IPS DF 6.9 (cell line): ENCODE measurements around the gene CMTR2.
"Not testable (repeated sequence)": the region's sequence is repeated elsewhere in the genome, so short reads cannot be mapped to it uniquely, and the experiment has no call there.

Experiments
- DNase-seq: peaks from one replicate; pipeline ENCODE4 v3.0.0-alpha.2; 2013; ENCODE audit warnings: low read depth, low spot score
- H3K27ac ChIP-seq: one replicate; pipeline ENCODE4 v1.5.1; 2013; ENCODE audit warnings: low read length, control low read depth
- H3K27me3 ChIP-seq: 2 replicates; pipeline ENCODE4 v1.6.1; 2013; ENCODE audit warnings: mild to moderate bottlenecking, low read length; ENCODE audit not compliant: control insufficient read depth, insufficient read depth
- H3K36me3 ChIP-seq: 2 replicates; pipeline ENCODE4 v1.6.1; 2013; ENCODE audit warnings: low read length; ENCODE audit not compliant: control insufficient read depth, insufficient read depth
- H3K4me1 ChIP-seq: 2 replicates; pipeline ENCODE4 v1.6.1; 2013; ENCODE audit warnings: low read length; ENCODE audit not compliant: control insufficient read depth, insufficient read depth
- H3K4me3 ChIP-seq: 2 replicates; pipeline ENCODE4 v1.5.1; 2013; ENCODE audit warnings: mild to moderate bottlenecking, low read length
- H3K9me3 ChIP-seq: 2 replicates; pipeline ENCODE4 v1.6.1; 2013; ENCODE audit warnings: low read length, inconsistent platforms; ENCODE audit not compliant: control insufficient read depth, insufficient read depth
- WGBS: extraction: QIAGEN DNeasy Blood & Tissue Kit; methylation state at CpG from one replicate; pipeline ENCODE4 v1.1.7; 2013; ENCODE audit warnings: mixed read lengths, missing lambda C conversion rate; ENCODE audit not compliant: insufficient read length, insufficient coverage; 5-methylcytosine and 5-hydroxymethylcytosine counted together

The CMTR2 gene

GRCh38 chr16:71288890-71289731 lies at the start of gene CMTR2:
TSS of gene CMTR2 (minus strand) at chr16:71289402. CDS start at chr16:71285920, 3,482 bp downstream.
- H3K36me3 ChIP-seq, result peaks cover 7% of the 10 kb centered on the region; the same call in 1 of the 2 replicates
- 0 out of 2 replicates have a peak, but pooled peaks cover 3% of the 10 kb centered on the region for H3K4me1 ChIP-seq
- H3K4me3 ChIP-seq, result peak within 1 kb of the TSS; percentile 81
- no CpG with 5 or more reads among the region's 60 CpGs for WGBS
- H3K9me3 ChIP-seq, result no peaks in the 10 kb centered on the region
- peak; percentile 94 for DNase-seq
- no peak within 1 kb of the TSS for H3K27ac ChIP-seq
- no peaks in the 10 kb centered on the region for H3K27me3 ChIP-seq

DNA sequence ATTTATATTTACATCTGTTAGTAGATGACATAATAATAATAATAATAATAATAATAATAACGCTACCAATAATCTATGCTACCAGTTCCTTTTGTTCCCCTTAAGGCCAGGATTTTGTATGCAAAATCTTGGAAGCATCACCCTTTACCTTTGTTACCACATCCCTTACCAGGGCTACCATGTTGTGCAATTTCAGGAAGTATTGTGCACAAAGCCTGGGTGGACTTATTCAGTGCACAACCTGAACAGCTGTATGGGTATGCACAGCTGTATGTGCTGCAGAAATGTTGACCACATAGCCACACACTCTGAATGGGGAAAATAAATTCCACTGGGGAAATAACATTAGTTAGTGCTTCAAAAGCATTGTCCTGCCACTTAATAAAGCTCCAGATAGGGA lies 49.4 kb upstream of the CMTR2 start:
- Histone ChIP-seq H3K27ac (no peak overlapping the region), H3K4me3 (no peak overlapping the region), H3K4me1 (no peaks in the 10 kb centered on the region), H3K27me3 (no peaks in the 10 kb centered on the region), H3K36me3 (no peaks in the 10 kb centered on the region), H3K9me3 (no peaks in the 10 kb centered on the region)
- WGBS, result no CpG with 5 or more reads among the region's 1 CpG
- no peak for DNase-seq

DNA sequence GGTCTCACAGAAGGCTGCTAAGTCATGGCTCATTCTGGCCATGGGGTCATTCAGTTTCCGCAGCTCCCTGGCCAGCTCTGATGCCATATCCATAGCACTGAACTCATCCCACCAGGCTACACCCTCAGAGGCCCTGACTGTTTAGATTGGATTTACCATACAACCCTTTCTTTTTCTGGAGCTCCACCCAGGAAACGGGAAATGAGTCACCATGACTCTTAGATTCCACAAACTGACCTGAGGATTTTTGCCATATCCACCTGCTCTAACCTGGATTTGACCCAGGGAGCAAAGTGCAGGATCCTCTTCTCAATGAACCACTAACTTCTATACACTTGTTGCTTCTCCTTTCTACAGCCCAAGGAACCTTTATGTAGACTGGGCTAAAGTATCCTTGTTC lies 49.0 kb upstream of the CMTR2 start:
- Histone ChIP-seq H3K27ac (no peak overlapping the region), H3K9me3 (no peaks in the 10 kb centered on the region), H3K4me1 (no peaks in the 10 kb centered on the region), H3K27me3 (no peaks in the 10 kb centered on the region), H3K36me3 (no peaks in the 10 kb centered on the region), H3K4me3 (no peak overlapping the region)
- DNase-seq, result no peak
- no CpG with 5 or more reads among the region's 2 CpGs for WGBS

DNA sequence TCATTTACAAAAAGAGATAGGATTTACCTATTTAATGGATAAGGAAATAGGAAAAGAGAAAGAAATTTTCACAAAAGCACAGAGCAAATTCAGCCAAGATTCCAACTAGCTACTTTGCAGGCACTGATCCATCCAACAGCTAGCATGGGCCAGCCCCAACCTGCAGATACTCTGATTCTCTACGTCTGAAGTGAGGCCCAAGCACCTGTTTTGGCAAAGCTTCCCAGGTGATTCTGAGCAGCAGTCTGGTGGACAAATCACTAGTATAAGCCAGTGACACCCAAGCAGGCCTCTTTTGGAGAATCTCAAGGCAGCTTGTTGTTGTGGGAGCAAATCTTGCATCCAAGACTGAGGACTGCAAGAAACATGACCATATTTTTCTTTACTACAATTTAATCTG lies 48.4 kb upstream of the CMTR2 start:
- WGBS, result no CpG with 5 or more reads among the region's 1 CpG
- Histone ChIP-seq H3K27ac (no peak overlapping the region), H3K9me3 (no peaks in the 10 kb centered on the region), H3K4me1 (no peaks in the 10 kb centered on the region), H3K36me3 (no peaks in the 10 kb centered on the region), H3K4me3 (no peak overlapping the region), H3K27me3 (no peaks in the 10 kb centered on the region)
- no peak for DNase-seq

DNA sequence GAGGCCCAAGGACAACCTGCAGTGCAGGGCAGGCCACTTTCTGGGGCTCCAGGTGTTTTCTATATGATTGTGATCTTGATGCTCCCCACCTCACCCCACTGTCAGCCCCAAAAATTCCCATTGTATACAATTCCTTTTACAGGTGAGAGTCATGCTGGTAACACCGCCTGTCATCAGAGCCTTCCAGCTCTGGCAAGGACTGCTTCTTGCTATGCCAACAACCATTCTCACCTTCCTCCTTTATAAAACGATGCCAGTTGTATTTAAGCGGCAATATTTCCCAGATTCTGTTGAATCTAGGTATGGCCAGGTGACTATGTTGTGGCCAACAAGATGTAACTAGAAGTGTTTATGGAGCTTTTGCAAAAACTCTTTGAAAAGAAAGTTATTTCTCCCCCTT lies 38.9 kb upstream of the CMTR2 start:
- H3K36me3 ChIP-seq, result no peaks in the 10 kb centered on the region
- no peak overlapping the region for H3K4me3 ChIP-seq
- no peak for DNase-seq
- no peak overlapping the region for H3K27ac ChIP-seq
- H3K27me3 ChIP-seq, result no peaks in the 10 kb centered on the region
- no peaks in the 10 kb centered on the region; the same call in 1 of the 2 replicates for H3K9me3 ChIP-seq
- no CpG with 5 or more reads among the region's 3 CpGs for WGBS
- H3K4me1 ChIP-seq, result no peaks in the 10 kb centered on the region

- Histone ChIP-seq H3K4me3 (no peak overlapping the region), H3K4me1 (no peaks in the 10 kb centered on the region), H3K9me3 (no peaks in the 10 kb centered on the region; the same call in 1 of the 2 replicates), H3K36me3 (no peaks in the 10 kb centered on the region), H3K27ac (no peak overlapping the region), H3K27me3 (no peaks in the 10 kb centered on the region)
- DNase-seq, result no peak
Observed at GRCh38 chr16:71327720-71328119, 38.5 kb upstream of the CMTR2 start.

DNA sequence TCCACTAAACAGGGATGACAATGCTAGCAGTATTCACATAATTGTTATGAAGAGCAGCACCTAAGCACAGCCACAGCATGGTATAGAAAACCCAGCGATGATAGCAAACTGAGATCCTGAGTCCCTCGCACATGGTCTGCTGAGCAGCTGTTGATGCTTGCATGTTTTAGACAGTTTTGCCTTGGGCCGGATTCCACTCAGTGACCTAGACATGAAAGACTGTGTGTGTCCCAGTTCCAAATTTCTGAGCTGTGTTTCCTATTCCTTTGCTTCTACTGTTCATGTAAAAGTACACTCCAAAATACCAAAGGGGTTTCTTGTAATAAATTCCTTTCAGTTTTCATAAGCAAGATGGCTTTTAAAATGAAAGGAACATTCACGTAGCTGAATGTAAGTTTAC lies 30.8 kb upstream of the CMTR2 start:
- no peak for DNase-seq
- WGBS, result no CpG with 5 or more reads among the region's 4 CpGs
- Histone ChIP-seq H3K27ac (no peak overlapping the region), H3K4me3 (no peak overlapping the region), H3K27me3 (no peaks in the 10 kb centered on the region), H3K4me1 (no peaks in the 10 kb centered on the region), H3K9me3 (no peaks in the 10 kb centered on the region; the same call in 1 of the 2 replicates), H3K36me3 (no peaks in the 10 kb centered on the region)

GRCh38 chr16:71315269-71315668 lies 26.1 kb upstream of the CMTR2 start:
- H3K27me3 ChIP-seq, result no peaks in the 10 kb centered on the region
- H3K4me1 ChIP-seq, result no peaks in the 10 kb centered on the region; the same call in 1 of the 2 replicates
- DNase-seq, result no peak
- no peaks in the 10 kb centered on the region for H3K9me3 ChIP-seq
- no peak overlapping the region for H3K4me3 ChIP-seq
- H3K27ac ChIP-seq, result no peak overlapping the region
- H3K36me3 ChIP-seq, result no peaks in the 10 kb centered on the region
- WGBS, result no CpG with 5 or more reads among the region's 3 CpGs

DNA sequence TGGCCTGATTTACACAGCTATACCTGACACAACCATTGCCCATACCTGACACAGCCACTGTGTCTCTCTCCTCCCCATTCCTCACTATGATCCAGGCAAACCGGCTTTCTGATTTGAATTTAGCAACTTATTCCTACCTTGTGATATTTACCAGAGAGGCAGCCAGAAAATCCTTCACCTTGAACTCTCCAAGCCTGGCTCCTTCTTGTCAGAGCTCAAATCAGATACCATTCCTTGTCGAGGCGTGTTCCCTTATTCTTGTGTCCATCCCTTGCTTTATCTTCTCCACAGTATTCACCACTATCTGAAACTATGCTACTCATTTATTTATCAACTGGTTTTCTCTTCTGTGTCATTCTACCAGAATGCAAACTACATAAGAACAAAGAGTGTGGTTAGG lies 24.4 kb upstream of the CMTR2 start:
- not testable (repeated sequence) for H3K4me3 ChIP-seq, H3K27me3 ChIP-seq, H3K4me1 ChIP-seq, H3K9me3 ChIP-seq, H3K27ac ChIP-seq, DNase-seq, H3K36me3 ChIP-seq
- no CpG with 5 or more reads among the region's 3 CpGs for WGBS

- no peaks in the 10 kb centered on the region for H3K9me3 ChIP-seq
- H3K36me3 ChIP-seq, result no peaks in the 10 kb centered on the region
- DNase-seq, result peak; percentile 57
- no peaks in the 10 kb centered on the region; the same call in 1 of the 2 replicates for H3K4me1 ChIP-seq
- no peaks in the 10 kb centered on the region for H3K27me3 ChIP-seq
- no peak overlapping the region for H3K27ac ChIP-seq
- no peak overlapping the region for H3K4me3 ChIP-seq
- WGBS, result no CpG with 5 or more reads among the region's 7 CpGs
Observed at GRCh38 chr16:71311553-71312158, 22.5 kb upstream of the CMTR2 start.
